Measurements from ENCODE around the gene SH3BP2.

- TF ChIP-seq, protein P1, sequence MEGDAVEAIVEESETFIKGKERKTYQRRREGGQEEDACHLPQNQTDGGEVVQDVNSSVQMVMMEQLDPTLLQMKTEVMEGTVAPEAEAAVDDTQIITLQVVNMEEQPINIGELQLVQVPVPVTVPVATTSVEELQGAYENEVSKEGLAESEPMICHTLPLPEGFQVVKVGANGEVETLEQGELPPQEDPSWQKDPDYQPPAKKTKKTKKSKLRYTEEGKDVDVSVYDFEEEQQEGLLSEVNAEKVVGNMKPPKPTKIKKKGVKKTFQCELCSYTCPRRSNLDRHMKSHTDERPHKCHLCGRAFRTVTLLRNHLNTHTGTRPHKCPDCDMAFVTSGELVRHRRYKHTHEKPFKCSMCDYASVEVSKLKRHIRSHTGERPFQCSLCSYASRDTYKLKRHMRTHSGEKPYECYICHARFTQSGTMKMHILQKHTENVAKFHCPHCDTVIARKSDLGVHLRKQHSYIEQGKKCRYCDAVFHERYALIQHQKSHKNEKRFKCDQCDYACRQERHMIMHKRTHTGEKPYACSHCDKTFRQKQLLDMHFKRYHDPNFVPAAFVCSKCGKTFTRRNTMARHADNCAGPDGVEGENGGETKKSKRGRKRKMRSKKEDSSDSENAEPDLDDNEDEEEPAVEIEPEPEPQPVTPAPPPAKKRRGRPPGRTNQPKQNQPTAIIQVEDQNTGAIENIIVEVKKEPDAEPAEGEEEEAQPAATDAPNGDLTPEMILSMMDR (optimal IDR thresholded peaks at IDR 0.05 in 1 of 3, IDR thresholded peaks at IDR 0.05 in 1 of 3, conservative IDR thresholded peaks at IDR 0.05 in 1 of 3; ENCODE audit: extremely low read depth in 1 of 3, insufficient read depth in 2 of 3, low read length in 3 of 3): no peak
- TF ChIP-seq EZH2 (IDR thresholded peaks at IDR 0.05; ENCODE audit: low read length): no peak
Measured at GRCh38 chr4:2787230-2788100, 5.4 kb upstream of the SH3BP2 start.

Measured in keratinocyte (primary cell).